Measurements from ENCODE around the gene ELOB.

- TF ChIP-seq, protein P1, sequence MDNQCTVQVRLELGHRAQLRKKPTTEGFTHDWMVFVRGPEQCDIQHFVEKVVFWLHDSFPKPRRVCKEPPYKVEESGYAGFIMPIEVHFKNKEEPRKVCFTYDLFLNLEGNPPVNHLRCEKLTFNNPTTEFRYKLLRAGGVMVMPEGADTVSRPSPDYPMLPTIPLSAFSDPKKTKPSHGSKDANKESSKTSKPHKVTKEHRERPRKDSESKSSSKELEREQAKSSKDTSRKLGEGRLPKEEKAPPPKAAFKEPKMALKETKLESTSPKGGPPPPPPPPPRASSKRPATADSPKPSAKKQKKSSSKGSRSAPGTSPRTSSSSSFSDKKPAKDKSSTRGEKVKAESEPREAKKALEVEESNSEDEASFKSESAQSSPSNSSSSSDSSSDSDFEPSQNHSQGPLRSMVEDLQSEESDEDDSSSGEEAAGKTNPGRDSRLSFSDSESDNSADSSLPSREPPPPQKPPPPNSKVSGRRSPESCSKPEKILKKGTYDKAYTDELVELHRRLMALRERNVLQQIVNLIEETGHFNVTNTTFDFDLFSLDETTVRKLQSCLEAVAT (IDR thresholded peaks at IDR 0.05), result no peak
- no peak for TF ChIP-seq EP300 (IDR thresholded peaks at IDR 0.05; ENCODE audit: borderline replicate concordance in 1 of 2, control insufficient read depth in 1 of 2, low read depth in 2 of 2, low read length in 2 of 2)
- TF ChIP-seq SMC3 (IDR thresholded peaks at IDR 0.05; ENCODE audit: borderline replicate concordance, low read length), result no peak
- TF ChIP-seq, protein P2, sequence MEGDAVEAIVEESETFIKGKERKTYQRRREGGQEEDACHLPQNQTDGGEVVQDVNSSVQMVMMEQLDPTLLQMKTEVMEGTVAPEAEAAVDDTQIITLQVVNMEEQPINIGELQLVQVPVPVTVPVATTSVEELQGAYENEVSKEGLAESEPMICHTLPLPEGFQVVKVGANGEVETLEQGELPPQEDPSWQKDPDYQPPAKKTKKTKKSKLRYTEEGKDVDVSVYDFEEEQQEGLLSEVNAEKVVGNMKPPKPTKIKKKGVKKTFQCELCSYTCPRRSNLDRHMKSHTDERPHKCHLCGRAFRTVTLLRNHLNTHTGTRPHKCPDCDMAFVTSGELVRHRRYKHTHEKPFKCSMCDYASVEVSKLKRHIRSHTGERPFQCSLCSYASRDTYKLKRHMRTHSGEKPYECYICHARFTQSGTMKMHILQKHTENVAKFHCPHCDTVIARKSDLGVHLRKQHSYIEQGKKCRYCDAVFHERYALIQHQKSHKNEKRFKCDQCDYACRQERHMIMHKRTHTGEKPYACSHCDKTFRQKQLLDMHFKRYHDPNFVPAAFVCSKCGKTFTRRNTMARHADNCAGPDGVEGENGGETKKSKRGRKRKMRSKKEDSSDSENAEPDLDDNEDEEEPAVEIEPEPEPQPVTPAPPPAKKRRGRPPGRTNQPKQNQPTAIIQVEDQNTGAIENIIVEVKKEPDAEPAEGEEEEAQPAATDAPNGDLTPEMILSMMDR (IDR thresholded peaks at IDR 0.05 in 2 of 3, conservative IDR thresholded peaks at IDR 0.05 in 1 of 3; ENCODE audit: control insufficient read depth in 2 of 3, extremely low read depth in 1 of 3, insufficient read depth in 1 of 3, low read depth in 3 of 3, low read length in 3 of 3), result no peak
- TF ChIP-seq CHD1 (IDR thresholded peaks at IDR 0.05; ENCODE audit: low read depth, low read length), result no peak
- no peak for TF ChIP-seq ATF3 (IDR thresholded peaks at IDR 0.05; ENCODE audit: borderline replicate concordance, extremely low read depth, low read depth, low read length)
- no peak for TF ChIP-seq RAD21 (IDR thresholded peaks at IDR 0.05; ENCODE audit: insufficient read depth, low read depth, low read length)
- no peak for TF ChIP-seq SIN3A (IDR thresholded peaks at IDR 0.05; ENCODE audit: low read depth, low read length)
- no peak for TF ChIP-seq POLR2A (IDR thresholded peaks at IDR 0.05; ENCODE audit: low read depth, low read length)
- no peak for TF ChIP-seq ATF7 (IDR thresholded peaks at IDR 0.05; ENCODE audit: low read depth)
- no peak for TF ChIP-seq WRNIP1 (IDR thresholded peaks at IDR 0.05; ENCODE audit: borderline replicate concordance, low read depth, low read length)
- TF ChIP-seq, protein P3, sequence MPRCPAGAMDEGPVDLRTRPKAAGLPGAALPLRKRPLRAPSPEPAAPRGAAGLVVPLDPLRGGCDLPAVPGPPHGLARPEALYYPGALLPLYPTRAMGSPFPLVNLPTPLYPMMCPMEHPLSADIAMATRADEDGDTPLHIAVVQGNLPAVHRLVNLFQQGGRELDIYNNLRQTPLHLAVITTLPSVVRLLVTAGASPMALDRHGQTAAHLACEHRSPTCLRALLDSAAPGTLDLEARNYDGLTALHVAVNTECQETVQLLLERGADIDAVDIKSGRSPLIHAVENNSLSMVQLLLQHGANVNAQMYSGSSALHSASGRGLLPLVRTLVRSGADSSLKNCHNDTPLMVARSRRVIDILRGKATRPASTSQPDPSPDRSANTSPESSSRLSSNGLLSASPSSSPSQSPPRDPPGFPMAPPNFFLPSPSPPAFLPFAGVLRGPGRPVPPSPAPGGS (IDR thresholded peaks at IDR 0.05; ENCODE audit: borderline replicate concordance, insufficient read depth, low read depth, low read length, poor library complexity, severe bottlenecking), result no peak
Measured at GRCh38 chr16:2799859-2800226, 22.8 kb upstream of the ELOB start.
